SK-N-SH treated with all-trans-retinoic acid at 6 μM for 48 hours (cell line): Measurements from ENCODE around the gene TACR1.

Experiments
- CSDC2 ChIP-seq: fragments of 250-450 bp; sonication (Bioruptor Pico); IDR thresholded peaks from 2 replicates; pipeline ENCODE4 v1.5.0; 2020; ENCODE audit warnings: mild to moderate bottlenecking, moderate library complexity
- RARB ChIP-seq: fragments of 250-450 bp; sonication (Bioruptor Pico); IDR thresholded peaks from 2 replicates; pipeline ENCODE4 v1.8.0; 2021; ENCODE audit warnings: mild to moderate bottlenecking, moderate library complexity
- ZFP3 ChIP-seq: fragments of 250-450 bp; sonication (Bioruptor Pico); IDR thresholded peaks from 2 replicates; pipeline ENCODE4 v1.5.0; 2020; ENCODE audit warnings: mild to moderate bottlenecking, moderate library complexity
- ZNF565 ChIP-seq: fragments of 450-650 bp; formaldehyde crosslinking; conservative IDR thresholded peaks from 2 replicates; pipeline ENCODE4 v1.5.0; 2020; ENCODE audit warnings: low read depth, mild to moderate bottlenecking, moderate library complexity
- TF ChIP-seq, protein P1 (sequence below): fragments of 250-450 bp; sonication (Bioruptor Pico); IDR thresholded peaks from 2 replicates; pipeline ENCODE4 v1.5.1; 2020; ENCODE audit warnings: low read depth, mild to moderate bottlenecking, moderate library complexity
- TF ChIP-seq, protein P2 (sequence below): fragments of 250-450 bp; sonication (Bioruptor Pico); IDR thresholded peaks from 2 replicates; pipeline ENCODE4 v1.8.0; 2020; ENCODE audit warnings: mild to moderate bottlenecking, moderate library complexity, borderline replicate concordance

DNA sequence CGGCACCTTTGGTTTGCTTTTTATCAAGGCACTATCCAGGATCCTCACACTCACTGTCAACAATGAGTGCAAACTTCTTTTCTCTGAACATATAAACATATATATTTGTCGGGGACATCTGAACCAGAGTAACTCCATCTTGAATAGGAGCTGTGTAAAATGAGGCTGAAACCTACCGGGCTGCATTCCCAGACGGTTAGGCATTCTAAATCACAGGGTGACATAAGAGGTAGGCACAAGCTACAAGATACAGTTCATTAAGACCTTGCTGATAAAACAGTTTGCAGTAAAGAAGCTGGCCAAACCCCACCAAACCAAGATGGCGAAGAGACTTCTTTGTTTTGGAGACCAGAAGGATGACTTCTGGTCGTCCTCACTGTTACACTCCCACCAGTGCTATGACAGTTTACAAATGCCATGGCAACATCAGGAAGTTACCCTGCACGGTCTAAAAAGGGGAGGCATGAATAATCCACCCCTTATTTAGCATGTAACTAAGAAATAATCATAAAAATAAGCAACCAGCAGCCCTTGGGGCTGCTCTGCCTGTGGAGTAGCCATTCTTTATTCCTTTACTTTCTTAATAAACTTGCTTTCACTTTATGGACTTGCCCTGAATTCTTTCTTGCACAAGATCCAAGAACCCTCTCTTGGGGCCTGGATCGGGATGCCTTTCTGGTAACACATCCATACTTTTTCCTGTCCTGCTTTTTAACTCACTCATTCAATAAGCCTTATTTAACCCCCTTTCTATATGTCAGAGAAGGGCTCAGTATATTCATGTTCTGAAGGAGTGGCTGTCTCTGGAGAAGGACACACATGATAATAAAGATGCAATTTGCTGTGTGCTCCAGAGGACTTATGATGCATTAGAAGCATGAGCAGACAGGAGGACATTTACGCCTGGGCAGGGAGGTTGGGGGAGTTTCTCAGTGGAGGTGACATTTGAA, 65.4 kb downstream of the TACR1 start:
- TF ChIP-seq, protein P1, sequence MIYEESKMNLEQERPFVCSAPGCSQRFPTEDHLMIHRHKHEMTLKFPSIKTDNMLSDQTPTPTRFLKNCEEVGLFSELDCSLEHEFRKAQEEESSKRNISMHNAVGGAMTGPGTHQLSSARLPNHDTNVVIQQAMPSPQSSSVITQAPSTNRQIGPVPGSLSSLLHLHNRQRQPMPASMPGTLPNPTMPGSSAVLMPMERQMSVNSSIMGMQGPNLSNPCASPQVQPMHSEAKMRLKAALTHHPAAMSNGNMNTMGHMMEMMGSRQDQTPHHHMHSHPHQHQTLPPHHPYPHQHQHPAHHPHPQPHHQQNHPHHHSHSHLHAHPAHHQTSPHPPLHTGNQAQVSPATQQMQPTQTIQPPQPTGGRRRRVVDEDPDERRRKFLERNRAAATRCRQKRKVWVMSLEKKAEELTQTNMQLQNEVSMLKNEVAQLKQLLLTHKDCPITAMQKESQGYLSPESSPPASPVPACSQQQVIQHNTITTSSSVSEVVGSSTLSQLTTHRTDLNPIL (CRISPR knock-in tag), result no peak
- TF ChIP-seq, protein P2, sequence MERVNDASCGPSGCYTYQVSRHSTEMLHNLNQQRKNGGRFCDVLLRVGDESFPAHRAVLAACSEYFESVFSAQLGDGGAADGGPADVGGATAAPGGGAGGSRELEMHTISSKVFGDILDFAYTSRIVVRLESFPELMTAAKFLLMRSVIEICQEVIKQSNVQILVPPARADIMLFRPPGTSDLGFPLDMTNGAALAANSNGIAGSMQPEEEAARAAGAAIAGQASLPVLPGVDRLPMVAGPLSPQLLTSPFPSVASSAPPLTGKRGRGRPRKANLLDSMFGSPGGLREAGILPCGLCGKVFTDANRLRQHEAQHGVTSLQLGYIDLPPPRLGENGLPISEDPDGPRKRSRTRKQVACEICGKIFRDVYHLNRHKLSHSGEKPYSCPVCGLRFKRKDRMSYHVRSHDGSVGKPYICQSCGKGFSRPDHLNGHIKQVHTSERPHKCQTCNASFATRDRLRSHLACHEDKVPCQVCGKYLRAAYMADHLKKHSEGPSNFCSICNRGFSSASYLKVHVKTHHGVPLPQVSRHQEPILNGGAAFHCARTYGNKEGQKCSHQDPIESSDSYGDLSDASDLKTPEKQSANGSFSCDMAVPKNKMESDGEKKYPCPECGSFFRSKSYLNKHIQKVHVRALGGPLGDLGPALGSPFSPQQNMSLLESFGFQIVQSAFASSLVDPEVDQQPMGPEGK, result no peak
- no peak for TF ChIP-seq RARB (CRISPR knock-in tag)
- TF ChIP-seq ZNF565 (CRISPR knock-in tag), result no peak
- no peak for TF ChIP-seq ZFP3 (CRISPR knock-in tag)
- TF ChIP-seq CSDC2 (CRISPR knock-in tag), result no peak
